HCEC 1CT (cell line): ENCODE data around the gene CSNK1A1.
A peak's percentile ranks its signal among the peaks of the same experiment; 100 is the strongest.
"Not testable (repeated sequence)": the region's sequence is repeated elsewhere in the genome, so short reads cannot be mapped to it uniquely, and the experiment has no call there.

ENCODE experiments used
- DNase-seq: peaks from one replicate; pipeline ENCODE4 v3.0.0-alpha.2; 2017

The CSNK1A1 gene

DNA sequence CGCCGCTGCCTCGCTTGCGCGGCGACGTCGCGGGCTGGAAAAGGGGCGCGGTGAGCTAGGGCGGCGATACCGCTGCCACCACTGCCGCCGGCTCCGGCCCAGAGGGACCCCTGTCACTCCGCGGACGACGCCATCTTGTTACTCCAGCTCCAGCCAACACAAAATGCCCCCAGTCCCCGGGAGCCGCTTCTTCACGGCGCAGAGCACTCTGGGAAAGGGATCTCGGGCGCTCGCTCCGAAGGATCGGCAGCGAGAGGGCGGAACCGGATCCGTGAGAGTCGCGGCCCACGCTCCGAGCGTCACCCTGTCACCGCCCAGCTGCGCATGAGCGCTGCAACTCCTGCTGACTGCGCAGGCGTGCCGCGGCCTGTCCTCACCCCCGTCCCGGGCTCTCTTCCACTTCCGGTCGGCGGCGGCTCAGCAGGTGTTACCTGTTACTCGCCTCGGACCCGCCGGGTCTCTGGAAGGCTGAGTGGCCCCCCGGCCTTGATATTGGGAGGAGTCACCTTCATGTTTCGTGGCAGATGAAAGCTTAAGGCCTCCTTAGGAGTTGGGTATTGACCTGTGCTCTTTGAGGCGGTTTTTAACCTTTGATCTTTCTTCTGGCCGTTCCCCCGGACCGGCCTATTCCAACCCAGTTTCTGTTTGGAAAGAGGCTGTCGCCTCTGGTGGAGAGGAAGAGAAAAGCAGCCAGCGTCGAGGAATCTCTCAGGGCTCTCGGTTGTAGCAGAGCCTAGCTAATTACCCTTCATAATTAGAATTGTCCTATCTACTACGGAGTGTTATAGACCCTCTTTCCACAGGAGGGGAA is at the start of gene CSNK1A1:
CSNK1A1 (minus strand) TSS at position 213 of the 811 bp plus-strand sequence. CDS start 475 bp downstream, outside the sequence.
- DNase-seq: peak; percentile 99

DNA sequence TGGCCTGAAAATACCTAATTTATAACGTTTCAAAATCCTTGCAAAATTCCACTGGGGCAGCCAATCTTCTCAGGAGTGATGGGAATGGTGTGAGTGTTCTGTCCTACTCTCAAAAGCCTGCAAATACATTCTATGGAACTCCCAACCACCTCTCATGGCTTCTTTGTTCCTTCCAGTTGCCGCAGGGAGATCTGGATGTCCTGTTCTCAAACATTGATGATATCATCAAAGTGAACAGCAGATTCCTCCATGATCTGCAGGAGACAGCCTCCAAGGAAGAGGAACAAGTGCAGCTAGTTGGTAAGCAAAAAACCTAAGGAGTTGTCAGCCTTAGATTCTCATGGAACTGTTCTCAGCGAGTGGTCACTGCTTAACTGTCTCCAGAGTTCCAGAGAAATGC is 49.7 kb upstream of the CSNK1A1 start:
- no peak for DNase-seq

DNA sequence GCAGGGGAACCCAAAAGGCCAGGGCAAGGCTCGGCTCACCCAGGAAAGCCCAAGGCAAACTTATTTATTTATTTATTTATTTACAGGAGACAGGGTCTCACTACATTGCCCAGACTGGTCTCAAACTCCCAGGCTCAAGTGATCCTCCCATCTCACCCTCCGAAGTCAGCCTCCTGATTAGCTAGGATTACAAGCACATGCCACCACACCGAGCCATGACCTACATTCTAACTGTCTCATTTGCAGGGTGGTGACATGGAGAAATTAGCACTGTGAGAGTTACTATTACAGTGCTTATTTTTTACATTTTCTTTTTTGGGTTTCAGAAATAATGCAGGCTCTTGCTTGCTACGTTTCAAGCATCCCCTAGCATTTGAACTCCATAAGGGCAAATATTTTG is 48.1 kb upstream of the CSNK1A1 start:
- no peak for DNase-seq

DNA sequence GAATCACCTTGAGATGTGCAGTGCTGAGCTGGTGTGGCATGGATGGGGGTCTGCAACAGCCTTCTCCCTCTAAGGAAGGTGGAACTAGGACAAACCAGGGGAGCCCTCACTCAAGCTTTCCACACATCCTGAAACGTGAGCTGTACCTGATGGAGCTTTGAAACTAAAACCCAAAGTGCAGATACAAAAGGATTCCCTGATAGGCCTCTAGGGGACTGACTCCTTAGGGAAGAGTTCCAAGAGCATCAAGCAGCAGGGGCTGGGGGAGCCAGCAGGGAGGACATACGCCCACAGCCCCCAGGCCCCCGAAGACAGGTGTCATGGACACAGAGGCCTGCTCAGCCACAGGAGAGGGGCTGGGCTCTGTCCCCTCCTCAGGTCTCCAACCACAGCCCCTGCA is 47.7 kb upstream of the CSNK1A1 start:
- DNase-seq: no peak

DNA sequence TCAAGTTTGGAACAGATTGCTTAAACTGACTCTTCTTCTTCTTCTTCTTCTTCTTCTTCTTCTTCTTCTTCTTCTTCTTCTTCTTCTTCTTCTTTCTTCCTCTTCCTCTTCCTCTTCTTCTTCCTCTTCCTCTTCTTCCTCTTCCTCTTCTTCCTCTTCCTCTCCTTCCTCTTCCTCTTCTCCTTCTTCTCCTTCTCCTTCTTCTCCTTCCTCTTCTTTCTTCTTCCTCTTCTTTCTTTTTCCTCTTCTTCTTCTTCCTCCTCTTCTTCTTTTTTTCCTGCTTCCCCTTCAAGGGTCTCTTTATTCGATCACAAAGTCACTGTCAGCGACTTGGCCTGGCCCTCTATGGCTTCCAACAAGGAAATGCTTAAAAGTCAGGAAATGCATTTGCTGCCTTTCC is 47.0 kb upstream of the CSNK1A1 start:
- DNase-seq: not testable (repeated sequence)

DNA sequence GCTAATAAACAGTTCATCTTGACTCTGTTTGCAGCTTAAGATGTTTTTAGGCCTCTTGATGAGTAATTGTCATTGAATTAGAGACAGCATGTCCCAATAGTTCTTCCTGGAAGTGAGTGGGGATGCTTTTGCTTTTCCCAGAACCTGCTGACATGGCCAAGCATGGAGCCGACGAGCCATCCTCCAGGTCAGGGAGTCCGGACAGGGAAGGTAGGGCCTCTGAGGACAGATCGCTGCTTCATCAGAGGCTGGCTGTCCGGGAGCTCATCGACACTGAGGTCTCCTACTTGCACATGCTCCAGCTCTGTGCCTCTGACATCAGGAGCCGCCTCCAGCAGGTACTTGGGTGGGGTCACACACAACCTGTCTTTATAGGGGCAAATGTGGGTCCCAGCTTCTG is 46.4 kb upstream of the CSNK1A1 start:
- DNase-seq: no peak

DNA sequence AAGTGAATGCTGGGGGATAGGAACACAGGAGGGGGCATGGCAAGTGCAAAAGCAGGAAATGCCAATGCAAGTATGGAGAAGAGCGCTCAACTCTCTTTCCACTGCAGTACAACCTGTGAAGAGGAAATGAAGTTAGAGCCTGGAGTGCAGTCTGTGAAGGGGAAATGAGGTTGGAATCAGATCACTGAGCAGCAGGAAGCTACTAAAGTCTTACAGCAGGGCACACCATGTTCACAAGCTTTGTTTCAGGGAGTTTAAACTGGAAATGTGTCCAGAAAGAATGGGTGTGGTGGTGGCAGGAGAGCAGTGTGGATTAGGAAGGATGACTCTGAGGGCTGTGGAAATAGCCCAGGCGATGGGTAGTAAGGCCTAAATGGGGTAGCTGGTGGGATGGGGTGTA is 45.5 kb upstream of the CSNK1A1 start:
- no peak for DNase-seq

DNA sequence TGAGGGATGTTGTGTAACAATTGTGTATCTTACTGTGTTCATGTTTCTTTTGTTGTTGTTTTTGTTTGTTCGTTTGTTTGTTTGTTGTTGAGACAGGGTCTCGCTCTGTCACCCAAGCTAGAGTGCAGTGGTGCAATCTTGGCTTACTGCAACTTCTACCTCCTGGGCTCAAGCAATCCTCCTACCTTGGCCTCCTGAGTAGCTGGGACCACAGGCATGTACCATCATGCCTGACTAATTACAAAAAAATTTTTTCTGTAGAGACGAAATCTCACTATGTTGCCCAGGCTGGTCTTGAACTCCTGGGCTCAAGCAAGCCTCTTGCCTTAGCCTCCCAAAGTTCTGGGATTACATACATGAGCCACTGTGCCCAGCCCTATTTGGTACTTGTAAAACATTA is 43.9 kb upstream of the CSNK1A1 start:
- not testable (repeated sequence) for DNase-seq

DNA sequence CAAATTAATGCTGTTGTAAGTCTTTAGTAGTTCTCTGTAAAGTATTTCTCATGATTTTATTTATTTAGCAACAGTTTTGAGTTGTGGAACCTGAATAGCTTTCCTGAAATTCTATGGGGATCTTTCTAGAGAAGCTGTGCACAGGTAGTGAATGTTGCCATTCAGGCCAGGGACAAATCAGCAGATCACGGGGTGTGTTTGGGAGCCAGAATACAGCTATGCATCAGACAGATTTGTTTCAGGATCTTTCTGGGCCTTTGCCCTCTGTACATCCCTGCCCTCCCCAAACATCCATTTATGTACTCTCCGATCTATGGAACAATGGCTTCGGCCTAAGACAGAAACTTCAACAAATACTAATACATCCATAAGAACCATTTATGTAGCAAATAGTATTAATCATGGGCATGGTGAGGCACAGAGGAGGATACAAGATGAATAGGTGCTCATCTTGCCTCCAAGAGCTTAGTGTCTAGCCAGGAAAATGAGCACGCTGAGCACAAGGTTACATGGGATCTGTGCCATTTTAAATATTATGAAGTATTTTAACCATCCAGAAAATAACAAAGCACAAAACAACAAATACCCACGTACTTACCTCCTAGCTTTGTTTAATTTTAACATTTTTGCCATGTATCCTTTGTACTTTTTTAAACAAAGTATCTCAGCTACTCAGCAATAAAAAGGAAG is 43.1 kb upstream of the CSNK1A1 start:
- no peak for DNase-seq

DNA sequence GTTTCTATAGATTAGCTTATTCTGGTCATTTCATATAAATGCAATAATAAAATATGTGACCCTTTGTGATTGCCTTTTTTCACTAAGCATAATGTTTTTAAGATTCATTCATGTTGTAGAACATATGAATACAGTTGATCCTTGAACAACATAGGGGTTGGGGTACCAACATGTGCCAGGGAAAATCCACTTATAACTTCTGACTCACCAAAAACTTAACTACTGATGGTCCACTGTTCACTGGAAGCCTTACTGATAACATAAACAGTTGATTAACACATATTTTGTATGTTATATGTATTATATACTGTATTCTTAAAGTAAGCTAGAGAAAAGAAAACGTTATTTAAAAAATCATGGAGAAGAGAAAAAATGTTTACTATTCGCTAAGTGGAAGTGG is 42.1 kb upstream of the CSNK1A1 start:
- DNase-seq: no peak

DNA sequence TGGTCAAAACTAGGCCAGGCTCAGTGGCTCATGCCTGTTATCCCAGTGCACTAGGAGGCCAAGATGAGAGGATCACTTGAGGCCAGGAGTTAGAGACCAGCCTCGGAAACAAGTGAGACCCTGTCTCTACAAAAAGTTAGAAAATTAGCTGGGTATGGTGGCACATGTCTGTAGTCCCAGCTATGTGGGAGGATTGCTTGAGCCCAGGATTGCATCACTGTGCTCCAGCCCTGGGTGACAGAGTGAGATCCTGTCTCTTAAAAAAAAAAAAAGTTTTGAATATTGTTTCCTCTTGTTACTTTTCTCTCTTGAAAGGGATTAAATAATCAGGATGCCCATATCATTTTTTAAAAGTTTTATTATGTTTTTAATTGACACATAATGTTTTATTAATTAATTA is 37.7 kb upstream of the CSNK1A1 start:
- DNase-seq: no peak

DNA sequence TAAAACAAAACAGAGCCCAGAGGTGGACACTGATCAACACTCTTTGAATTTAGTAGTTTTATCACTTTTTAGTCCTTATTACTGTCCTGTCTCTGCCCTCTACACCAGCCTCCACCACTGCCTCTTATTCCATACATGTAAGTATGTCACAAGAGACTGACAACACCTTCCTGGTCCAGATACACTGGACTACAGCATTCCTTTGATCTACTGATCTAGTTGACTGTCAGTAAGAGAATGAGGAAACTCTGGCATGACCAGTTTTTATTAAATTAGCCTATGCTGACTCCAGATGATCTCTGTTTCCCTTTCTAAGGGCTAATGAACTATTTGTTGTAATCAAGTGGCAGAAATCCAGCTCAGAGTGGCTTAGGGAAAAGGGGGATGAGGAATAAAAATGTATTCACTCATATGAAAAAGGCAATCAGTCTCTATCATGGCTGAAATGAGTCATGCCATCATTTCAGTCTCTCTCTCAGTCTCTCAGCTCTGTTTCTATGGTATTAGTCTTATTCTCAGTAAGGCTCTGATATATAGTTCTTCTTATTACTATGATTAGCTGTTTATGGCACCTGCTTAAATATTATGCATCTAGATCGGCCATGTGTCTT is 35.6 kb upstream of the CSNK1A1 start:
- DNase-seq: no peak

DNA sequence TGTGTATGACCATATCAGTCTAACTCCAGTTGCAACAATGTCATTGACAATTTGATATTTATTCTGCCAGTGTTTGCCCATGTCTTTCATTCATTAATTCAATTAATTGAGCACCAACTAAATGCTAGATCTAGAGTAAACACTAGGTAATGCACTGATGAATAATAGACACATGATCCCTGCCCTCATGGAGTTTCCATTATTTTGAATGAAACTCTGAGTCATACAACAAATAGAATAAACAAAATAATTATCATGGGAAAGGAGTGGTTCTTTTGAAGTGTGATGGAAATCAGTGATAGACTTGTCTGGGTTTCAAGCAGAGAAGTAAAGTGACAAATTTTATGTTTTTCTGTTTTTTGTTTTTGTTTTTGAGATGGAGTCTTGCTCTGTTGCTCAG is 34.7 kb upstream of the CSNK1A1 start:
- no peak for DNase-seq

DNA sequence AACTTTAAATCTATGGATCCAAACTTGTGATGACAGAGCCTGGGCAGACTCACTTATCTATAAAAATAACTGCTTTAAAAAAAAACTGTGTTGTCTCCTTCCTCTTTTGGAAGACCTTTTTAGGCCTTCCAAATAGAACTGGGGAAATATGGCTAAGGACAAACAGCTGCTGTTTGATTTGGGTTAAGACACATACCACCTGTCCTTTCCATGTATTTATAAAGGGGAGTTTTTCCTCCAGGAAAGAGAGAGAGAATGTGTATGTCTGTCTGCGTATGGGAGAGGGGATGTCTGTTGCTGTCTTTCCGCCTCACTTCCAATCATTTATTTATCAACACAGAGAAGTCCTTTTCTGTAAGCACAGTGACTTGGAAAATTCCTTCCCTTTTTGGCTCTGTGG is 32.9 kb upstream of the CSNK1A1 start:
- no peak for DNase-seq

DNA sequence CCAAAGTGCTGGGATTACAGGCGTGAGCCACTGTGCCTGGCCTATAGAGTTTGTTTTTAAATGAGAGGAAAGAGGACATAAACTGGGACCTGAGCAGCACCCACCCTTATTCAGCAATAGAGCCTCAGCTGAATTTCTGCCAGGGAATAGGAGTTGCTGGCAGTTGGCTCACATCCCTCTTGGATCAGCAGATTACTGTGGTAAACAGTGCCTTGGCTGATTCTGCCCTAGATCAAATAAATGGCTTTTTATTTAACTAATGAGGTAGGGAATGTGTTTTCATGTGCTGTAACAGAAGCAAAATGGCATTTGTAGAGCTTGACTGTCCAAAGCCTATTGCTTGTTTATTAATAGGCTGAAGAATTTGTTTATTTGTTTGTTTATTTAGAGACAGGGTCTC is 32.2 kb upstream of the CSNK1A1 start:
- DNase-seq: no peak

DNA sequence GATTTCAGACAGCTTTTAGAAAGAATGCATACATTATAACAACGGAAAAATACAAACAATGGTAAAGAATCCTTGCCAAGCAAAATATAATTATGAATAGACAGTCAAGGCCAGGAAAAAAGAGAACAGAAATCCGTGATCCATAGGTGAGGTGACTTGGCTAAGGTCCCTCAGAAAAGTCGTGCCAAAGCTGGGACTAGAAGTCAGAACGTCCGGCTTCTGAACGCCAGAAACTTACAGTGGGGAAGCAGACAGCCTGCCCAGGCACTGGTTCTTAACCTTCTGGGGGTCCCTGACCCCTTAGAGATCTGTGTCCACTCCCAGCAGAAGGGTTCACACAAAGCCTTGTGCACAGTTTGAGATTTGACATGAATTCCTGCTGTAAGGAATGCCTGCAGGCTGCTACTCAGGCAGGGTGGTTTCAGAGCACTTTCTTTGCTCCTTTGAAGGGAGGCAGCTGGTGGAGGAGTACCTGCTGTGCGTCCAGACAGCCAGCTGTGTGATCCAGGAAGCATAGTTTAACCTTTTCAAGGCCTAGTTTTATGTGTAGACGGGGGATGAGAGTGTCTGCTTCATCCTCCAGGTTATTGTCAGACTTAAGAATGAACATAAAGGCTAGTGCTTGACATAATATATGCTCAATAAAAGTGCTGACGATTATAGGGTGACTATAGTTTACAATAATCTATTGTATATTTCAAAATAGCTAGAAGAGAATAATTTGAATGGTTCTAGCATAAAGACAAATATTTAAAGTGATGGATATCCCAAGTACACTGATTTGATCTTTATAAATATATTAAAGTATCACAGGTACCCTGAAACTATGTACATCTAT is 30.9 kb upstream of the CSNK1A1 start:
- DNase-seq: no peak

DNA sequence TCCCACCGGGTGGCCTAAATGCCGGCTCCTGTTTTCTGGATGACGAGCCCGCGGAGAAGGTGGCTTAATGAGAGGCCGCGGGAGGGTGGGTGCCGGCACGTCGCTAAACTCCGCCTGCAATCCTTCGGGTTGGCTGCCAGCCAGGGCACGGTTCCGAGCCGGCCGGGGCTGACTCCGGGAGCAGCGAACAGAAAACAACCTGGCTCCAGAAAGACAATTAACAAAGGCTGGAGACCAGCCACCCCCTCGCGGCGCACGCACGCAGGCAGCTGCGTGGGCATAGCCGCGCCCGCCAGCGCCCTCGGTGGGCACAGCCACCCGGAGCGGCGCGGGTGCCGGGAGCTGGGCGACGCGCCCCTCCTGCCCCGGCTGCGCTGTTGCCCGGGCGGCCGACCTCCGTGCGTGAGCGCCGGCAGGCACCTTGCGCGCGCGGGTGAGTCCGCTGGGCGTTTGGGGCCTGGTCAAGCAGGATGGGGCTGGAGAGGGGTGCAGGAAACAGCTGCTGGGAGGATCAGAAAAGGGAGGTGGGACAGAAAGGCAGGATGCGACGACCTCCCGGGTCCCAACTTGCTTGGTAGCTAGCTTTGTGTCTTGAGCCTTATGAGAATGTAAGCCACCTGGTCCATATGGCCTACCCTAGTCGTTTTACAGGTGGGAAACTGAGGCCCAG is 30.1 kb upstream of the CSNK1A1 start, which contains the start of gene ARHGEF37:
ARHGEF37 (plus strand) TSS at position 307 of the 670 bp plus-strand sequence. CDS start 16,272 bp downstream, outside the sequence.
- peak; percentile 7 for DNase-seq

DNA sequence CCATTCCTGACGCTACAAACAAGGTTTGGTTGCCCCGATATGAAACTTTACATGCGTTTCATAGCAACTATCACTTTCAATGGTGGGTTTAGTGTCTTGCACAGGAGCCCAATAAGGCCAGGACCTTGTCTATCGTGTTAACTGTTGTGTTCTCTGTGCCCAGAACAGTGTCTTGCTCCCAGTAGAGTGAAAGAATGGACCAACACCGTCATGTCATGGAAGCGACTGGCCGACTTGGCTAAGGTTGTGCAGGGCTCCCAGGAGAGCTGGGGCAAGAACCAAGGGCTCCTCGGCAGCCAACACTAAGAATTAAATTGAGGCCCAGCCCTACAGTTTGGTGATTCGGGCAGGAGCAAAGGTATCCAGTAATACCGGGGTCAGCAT is 29.6 kb upstream of the CSNK1A1 start:
- no peak for DNase-seq

DNA sequence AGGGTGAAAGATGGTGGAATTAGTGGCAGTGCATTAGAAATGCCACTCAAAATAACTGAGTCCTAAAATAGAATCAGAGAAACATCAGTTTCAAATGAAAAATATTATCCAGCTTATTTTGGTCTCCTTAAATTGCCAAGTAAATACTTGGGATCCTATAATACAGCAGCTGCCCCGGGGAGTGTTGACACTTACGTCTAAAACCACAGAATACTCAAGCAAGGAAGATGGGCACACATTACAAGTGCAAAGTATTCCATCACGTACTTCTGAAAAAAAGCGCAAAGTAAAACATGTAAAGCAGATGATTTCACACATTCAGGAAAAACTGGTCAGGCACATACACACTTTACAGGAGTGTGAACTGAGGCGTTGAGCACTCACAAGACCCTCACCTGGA is 27.7 kb upstream of the CSNK1A1 start:
- DNase-seq: no peak

DNA sequence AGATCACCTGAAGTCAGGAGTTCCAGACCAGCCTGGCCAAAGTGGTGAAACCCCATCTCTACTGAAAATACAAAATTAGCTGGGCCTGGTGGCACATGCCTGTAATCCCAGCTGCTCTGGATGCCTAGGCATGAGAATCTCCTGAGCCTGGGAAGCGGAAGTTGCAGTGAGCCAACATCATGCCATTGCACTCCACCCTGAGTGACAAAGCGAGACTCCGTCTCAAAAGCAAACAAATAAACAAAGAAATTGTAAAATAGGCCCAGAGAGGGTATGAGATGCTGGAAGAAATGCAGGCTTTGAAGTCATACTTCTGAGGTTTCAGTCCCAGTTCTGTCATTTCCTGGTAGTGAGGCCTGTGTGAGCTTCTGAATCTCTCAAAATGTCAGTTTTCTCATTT is 24.8 kb upstream of the CSNK1A1 start:
- DNase-seq: no peak

DNA sequence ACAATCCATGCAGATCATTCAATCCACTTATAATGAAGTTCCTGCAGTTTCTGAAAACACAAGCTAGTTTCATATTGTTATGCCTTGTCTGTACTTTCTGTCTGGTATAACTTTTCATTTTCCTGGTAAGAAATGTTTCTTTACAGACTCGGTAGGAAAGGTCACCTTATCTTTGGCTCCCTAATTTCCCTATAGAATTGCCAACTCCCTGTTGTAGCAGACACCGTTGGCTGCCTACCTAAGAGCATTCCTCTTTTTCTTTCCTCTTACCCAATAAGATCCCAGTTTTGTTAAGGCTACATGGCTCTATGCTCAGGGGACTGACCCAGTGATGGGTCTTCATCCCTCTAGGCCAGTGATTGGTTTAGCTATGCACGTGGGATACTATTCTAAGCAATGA is 23.9 kb upstream of the CSNK1A1 start:
- no peak for DNase-seq

DNA sequence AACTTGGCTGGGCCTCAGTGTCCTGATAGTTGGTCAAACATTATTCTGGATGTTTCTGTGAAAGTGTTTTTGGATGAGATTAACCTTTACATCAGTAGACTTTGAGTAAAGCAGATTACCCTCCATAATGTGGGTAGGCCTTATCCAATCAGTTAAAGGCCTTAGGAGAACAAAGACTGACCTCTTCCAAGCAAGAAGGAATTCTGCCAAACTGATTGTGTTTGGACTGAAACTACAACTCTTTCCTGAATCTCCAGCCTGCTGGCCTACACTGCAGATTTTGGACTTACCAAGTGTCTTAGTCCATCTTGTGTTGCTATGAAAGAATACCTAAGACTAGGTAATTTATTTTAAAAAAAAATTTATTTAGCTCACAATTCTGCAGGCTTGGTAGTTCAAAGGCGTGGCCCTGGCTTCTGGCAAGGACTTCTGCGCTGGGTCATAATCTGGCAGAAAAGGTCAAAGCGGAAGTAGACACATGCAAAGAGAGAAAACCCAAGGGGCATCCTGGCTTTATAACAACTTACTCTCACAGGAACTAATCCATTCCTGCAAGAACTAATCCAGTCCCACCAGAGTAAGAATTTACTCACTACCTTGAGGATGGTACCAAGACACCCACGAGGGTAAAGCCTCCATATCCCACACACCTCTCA is 21.5 kb upstream of the CSNK1A1 start:
- no peak for DNase-seq
